GM19395 (cell line): ENCODE results near the gene THBS3.
"Not testable (repeated sequence)": the region's sequence is repeated elsewhere in the genome, so short reads cannot be mapped to it uniquely, and the experiment has no call there.

Experiments used
- ATAC-seq: cut with Tn5 transposase; IDR thresholded peaks from one replicate; pipeline ENCODE4 v1.9.1; 2021; ENCODE audit warnings: mild to moderate bottlenecking, moderate library complexity; ENCODE audit not compliant: unreplicated experiment

Gene THBS3

DNA sequence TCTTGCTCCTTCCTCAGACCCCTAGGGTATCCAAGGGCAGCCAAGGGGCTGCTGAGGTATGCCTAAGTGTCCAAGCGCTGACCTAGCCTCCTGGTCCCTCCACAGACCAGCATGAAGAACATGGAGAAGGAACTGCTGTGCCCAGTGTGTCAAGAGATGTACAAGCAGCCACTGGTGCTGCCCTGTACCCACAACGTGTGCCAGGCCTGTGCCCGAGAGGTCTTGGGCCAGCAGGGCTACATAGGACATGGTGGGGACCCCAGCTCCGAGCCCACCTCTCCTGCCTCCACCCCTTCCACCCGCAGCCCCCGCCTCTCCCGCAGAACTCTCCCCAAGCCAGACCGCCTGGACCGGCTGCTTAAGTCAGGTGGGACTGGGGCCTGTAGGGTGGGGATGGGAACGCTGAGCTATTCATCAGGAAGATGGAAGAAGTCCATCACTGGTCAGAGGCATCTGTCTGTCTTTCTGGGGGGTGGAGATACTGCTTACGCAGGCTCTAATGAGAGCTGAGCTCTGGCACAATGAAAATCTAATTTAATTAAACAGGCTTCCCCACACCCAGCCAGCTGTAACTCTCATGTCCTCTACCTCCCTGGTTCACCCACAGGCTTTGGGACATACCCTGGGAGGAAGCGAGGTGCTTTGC lies 32.3 kb downstream of the THBS3 start:
- no peak for ATAC-seq

DNA sequence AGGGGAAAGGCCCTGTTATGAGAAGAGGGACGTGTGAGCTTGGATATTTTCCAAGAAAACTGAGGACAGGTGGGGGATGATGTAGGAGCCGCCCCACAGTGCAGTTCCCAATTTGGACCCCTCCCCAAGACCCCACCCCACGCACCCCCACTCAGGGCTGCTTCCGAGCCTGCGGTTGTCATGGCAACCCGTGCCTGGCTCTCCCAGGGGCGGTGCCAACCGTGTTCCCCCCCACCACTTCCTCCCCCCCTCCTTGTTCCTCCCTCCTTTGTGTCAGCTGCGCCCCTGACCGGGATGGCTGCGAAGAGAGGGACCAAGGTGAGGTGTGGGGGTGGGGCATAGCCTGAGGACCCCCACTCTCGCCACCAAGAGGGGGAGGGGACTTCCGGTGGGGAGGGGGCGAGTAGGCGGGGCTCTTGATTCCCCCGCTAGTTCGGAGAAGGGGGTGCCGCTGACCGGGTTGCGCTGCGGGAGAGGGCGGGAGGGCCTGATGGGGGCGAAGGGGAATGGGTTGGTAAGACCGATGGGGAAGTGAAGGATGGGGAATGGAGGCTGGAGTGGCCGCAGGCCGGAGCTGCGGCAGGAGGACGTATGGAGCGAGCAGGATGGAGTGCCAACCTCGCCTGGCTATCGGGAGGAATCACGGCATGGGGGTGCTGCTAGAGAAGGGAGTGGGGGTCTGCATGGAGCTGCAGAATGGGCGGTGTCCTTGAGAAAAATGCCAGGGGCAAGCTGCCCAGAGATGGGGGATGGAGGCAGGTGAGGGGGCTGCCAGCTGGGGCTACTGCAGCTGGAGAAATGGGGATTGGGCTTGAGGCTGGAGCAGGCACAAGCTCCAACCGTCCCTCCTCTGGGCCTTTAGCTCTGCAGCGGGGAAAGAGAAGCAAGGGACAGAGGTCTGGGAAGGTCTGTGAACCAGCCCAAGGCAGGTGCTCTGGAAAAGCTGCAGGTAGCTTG lies 33.1 kb downstream of the THBS3 start:
- no peak for ATAC-seq

DNA sequence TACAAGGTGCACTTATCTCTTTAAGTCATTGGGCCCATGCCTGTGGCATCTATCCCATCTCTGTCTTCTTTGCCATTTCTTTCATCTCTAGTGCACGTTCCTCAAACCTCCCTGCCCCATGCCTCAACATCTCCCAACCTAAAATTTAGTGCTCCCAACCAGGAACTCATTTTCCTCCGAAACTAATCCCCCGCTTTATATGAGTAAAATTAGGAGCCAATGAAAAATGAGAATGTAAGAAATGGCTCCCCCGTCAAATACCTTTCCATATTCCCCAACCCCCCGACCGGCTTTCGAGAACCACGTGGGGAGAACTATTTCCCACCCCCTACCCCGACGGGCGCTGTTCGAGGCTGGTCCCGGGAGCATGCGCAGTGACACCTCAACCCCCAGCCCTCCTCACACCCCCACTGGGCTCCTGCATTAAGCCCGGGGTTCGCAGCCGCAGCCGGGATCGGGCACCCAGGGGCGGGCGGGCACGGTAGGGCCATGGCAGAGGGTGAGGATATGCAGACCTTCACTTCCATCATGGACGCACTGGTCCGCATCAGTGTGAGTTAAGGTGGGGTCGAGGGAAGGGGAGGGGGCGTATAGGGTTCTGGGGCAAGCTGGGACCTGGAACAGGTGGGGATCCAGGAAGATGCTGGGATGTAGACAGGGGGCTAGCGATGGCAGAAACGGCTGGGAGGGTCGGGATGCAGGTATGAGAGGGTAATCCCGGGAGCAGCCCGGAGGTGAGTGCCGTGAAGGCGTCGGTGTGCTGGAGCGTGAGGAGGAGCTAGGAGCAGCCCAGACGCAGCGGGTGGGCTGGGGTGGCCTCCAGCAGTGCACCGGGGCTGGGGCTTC lies 34.0 kb downstream of the THBS3 start, which contains the start of gene TRIM46:
TSS of gene TRIM46 (plus strand) at position 372 of the 846 bp plus-strand sequence. CDS start at position 490, 118 bp downstream.
- ATAC-seq: no peak

DNA sequence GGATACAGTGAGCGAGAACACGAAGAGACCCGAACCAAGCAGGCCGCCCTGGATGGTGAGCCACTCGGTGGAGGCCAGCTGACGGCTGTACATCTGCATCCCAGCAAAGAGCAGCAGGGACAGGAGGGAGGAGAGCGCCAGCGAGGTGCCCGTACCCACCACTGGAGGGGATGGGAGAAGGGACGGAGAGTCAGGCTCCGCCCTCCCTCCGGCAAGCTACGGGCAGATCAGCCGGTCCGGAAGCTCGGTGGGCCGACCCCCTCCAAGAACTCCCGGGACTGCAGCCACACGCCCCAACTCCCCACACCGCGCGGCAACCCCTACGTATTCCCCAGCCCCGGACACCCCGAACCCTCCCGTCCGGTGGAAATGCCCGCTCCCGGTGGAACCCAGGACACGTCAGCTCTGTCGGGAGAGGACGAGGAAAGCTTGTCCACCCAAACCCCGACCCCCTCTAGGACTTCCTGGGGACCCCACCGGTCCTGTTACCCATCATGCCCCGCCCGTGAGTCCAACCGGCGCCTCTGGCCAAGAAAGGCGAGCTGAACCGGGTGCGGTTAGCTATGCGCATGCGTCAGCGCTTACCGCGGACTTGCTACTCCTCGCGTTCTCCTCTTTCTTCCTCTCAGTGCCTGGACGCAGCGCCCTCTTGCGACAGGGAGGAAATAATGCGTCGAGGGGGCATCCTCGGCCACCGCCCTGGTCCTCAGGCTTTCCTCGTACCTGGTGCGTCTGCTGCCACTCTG lies 34.8 kb downstream of the THBS3 start, which contains the start of gene KRTCAP2:
TSS of gene KRTCAP2 (minus strand) at position 573 of the 746 bp plus-strand sequence. CDS start at position 493, 80 bp downstream.
- peak; percentile 76 for ATAC-seq

DNA sequence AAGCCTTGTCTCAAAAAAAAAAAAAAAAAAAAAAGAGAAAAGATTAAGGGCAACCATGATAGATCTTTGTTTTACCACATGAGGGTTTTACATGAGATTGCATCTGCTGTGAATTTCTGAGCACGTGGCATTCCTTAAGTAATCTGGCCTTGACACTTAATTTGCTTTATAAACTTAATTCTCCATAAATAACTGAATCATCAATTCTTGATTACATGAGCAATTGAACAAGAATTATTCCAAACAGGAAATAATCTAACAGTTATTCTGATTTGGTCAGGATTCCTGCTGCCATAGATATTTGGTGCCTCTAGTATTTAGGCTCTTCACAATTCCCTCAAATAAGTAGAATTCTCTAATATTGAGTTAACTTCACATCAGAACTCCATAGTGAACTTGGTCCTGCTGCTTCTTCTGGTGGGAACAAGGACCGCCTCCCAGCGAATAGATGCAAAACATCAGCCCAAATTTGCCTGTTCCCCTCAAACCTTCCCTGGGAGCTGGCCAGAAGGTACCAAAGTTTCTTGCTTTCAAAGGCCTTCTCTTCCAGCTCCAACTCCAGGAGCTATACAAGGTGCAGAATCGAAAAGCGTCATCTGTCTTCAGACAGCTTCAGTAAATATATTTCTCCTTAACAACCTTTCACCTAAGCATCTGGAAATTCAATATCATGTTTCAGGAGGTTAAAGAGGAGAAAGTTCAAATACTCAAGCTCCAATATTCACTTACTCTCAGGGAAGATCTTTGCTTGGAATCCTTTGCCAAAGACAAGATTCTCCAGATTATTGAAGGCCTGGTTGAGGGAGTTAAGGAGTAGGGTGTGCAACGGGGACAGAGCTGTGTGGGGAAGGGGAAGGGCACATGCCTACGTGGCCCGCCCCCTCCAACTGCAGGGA lies 35.6 kb downstream of the THBS3 start:
- ATAC-seq: peak; percentile 20

DNA sequence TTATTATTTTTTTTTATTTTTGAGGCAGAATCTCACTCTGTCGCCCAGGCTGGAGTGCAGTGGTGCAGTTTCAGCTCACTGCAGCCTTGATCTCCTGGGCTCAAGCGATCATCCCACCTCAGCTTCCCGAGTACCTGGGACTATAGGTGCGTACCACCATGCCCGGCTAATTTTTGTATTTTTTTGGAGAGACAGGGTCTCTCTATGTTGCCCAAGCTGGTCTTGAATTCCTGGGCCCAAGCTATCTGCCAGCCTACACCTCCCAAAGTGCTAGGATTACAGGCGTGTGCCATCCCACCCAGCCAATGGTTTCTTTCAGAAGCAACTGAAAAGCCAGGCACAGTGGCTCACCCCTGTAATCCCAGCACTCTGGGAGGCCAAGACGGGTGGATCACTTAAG lies 36.9 kb downstream of the THBS3 start:
- no peak for ATAC-seq

DNA sequence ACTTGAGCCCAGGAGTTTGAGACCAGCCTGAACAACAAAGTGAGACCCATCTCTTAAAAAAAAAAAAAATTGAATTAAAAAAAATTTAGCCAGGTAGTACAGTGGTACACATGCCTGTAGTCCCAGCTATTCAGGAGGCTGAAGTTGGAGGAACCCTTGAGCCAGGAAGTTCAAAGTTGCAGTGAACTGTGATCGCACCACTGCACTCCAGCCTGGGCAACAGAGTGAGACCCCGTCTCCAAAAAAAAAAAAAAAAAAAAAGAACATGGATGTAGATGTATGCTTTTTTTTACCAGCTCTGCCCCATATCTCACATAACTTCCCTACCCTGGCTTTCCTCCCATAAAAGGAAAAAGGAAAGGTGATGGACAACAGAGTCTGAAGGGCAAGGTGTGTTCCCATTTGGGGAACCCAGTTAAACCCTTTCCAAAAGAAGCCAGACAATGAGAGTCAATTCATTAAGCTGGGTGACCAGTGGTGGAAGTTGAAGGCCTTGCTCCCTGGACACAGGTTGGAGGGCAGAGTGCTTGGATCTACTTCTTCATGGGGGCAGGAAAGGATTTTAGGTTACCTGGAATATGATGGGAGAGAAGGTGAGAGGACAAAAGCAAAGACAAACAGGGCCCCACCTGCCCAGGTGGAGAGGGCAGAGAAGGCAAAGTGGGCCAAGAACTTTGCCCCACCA lies 37.5 kb downstream of the THBS3 start:
- ATAC-seq: no peak

DNA sequence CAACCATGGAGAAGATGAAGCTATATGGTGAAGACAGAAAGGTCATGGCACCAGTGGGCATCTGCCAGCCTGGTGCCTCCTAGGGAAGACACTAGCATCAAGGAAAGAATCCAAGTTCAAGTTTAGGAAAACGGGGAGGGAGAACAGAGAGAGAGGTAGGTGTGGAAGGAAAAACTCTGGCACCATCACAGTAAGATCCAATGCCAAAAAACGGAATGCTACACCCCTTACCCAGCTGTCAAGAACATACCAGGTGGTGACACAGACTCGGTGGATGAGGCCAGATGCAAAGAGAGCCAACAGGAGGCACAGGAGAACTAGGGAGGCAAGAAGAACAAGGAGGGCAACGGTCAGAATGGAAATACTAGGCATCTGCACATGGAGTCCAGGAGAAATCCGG lies 38.2 kb downstream of the THBS3 start:
- no peak for ATAC-seq

DNA sequence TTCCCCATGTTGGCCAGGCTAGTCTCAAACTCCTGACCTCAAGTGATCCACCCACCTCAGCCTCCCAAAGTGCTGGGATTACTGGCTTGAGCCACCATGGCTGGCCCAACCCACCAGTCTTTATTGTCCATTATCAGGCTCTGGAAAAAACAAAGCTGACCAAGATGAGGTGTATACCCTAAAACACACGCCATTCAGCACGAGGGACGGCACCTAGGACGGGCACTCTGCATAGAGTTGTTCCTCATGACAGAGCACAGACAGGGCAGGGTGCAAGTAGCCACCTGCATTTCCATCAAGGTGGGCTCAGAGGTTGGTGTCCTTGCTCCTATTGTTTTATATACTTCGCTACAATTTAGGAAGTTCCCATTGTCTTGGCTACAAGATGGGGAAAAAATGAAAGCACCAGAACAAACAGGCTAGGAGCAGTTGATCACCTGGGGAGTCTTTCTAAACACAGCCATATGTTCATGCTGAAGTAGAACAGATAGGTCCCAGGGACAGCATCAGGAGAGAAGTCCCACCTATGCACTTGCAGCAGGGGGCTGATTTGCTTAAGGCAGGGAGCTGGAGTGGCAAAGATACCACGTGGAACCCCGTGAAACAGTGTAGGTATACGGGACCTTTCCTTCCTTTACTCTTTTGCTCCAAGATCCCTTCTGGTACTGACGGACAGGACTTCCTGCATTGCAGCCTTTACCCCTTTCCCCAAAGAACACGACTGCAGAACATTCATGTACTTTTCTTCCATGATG lies 39.1 kb downstream of the THBS3 start:
- ATAC-seq: no peak

DNA sequence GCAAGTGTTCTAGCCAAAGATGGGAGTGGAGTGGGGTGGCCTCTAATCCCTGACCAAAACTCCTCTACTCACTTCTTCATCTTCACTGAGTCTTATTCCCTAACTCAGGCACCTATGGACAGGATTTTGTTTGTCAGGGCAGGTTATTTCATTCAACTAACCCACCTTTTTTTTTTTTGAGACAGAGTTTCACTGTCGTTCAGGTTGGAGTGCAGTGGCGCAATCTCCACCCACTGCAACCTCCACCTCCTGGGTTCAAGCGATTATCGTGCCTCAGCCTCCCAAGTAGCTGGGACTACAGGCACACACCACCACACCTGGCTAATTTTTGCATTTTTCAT lies 39.6 kb downstream of the THBS3 start:
- not testable (repeated sequence) for ATAC-seq

DNA sequence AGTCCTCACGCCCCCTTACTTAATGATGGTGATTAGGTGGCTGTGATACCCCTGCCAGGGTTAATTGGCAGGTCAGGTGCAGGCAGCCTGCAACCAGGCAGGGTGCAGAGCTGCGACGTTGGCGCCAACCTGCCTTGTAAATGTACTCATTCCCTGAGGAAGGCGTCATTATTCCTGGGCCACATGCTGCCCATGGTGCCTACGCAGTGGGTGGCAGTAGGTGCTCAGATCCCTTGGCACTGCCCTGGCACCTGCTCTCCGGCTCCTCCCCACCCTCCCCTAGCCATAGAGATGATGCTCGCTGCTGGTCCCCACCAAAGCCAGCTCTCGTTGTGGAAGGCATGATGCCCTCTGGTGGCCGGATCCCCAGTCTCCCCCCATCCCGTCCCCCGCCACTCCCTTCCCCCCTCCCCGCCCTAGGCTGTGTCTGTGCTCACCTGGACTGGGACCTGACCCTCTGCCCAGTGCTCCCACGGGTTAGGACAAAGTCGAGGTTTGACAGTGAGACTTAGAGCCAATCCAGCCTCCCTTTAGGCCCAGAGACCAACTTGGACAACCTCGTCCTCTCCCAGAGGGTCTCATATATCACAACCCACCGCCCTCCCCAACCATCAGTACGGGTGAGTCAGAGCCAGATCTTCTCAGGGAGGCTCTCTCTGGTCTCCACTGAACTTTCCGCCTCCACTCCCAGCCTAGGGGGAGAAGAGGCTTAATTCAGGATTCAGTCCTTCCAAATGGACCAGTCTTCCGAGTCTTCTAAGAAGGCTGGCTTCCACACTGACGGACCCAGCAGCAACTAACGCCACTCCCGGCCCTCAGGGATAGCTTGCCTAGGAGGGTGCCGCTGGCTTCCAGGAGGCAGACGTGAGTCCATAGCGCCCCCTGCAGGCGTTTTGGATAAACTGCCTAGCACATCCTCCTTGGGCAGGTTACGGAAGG lies 40.3 kb downstream of the THBS3 start:
- no peak for ATAC-seq

DNA sequence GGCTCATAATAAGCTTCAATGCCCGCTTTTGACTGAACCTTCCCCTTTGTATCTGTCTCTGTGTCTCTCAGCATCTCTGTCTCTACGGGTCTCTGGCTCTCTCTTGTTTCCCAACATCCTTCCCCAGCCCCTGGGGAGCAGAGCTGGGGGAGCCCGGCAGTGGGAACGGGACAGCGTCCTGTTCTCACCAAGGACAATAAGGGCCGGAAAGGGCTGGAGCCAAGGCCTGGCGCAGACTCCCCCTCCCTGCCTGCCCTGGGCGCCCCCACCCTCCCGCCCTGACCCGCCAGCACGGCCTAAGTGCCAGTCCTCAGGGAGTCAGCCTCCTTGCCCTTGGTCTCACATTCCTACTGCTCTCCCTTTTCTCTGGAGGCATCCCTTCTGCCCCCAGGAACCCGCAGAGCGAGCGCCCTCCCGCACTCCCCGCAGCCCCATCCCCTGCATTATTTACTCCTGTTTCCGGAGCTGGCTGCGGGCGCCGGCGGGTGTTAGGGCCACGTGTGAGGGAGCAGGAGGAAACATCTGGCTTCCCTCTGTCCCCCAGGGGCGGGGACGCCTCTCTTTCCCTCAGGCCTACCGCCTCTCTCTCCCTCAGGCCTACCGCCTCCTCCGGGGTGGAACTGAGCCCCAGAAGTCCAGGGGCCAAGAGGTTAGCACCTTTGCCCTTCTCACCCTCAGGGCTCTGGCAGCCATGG lies 41.1 kb downstream of the THBS3 start:
- no peak for ATAC-seq

DNA sequence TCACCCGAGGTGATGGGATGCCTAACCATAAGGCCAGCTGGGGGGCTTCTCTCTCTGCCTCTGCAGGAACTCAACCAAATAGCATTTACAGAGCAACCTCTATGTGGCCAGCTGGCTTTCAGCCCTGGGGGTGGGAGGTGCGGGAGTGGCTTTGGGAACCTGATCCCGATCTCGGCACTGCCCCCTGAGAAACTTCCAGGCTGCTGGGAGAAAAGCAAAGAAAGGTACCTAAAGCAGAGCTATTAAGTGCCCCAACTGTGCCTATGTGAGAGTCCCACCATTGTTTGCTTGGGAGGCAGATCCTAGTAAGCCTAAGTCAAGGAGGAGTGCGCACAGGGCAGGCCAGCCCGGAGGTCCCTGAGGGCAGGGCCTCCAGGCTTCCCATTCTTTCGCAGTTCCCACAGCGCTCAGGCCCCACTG lies 41.6 kb downstream of the THBS3 start:
- no peak for ATAC-seq

DNA sequence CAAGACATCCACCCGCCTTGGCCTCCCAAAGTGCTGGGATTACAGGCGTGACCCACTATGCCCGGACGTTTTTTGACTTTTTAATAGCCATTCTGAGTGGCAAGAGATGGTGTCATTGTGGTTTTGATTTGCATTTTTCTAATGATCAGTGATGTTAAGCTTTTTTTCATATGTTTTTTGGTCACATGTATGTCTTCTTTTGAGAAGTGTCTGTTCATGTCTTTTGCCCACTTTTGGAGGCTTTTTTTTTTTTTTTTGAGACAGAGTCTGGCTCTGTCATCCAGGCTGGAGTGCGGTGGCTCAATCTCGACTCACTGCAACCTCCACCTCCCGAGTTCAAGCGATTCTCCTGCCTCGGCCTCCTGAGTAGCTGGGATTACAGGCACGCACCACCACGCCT lies 43.1 kb downstream of the THBS3 start:
- ATAC-seq: not testable (repeated sequence)

DNA sequence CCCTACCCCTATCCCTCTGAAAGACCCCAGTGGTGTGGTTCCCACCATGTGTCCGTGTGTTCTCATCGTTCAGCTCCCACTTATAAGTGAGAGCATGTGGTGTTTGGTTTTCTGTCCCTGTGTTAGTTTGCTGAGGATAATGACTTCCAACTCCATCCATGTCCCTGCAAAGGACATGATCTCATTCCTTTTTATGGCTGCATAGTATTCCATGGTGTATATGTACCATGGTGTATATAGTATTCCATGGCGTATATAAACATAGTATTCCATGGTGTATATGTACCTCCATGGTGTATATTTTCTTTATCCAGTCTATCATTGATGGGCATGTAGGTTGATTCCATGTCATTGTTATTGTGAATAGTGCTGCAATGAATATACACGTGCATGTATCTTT lies 43.9 kb downstream of the THBS3 start:
- ATAC-seq: not testable (repeated sequence)

DNA sequence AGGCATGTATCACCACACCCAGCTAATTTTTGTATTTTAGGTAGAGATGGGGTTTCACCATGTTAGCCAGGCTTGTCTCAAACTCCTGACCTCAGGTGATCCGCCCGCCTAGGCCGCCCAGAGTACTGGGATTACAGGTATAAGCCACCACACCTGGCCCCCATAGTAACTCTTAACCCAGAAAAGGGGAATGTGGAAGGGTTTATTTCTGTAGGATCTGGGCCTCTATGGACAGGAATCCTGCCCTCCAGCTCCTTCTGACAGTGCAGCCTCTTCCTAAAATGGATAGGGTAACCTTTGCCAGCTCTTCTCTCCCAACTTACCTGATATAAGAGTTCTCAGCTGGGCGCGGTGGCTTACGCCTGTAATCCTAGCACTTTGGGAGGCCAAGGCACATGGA lies 45.1 kb downstream of the THBS3 start:
- ATAC-seq: not testable (repeated sequence)
